Astrocyte (in vitro differentiated cells and primary cell): Measurements from ENCODE around the gene HMOX2. TPM values are rescaled to one million over a fixed set of nuclear protein-coding genes. Genes with fewer than 3 reads are reported as not detected.

Source experiments
- DNase-seq: peaks from one replicate; pipeline ENCODE4 v3.0.0-alpha.2; 2010; ENCODE audit warnings: low read depth
- FAIRE-seq: peaks from 2 replicates; lab custom pipeline; 2011; peaks lifted over from hg19 to GRCh38; lab: Jason Lieb, UNC
- H2AFZ ChIP-seq: 2 replicates; pipeline ENCODE4 v1.6.0; 2012; ENCODE audit warnings: low read depth, low read length, inconsistent platforms
- H3K27ac ChIP-seq: 2 replicates; pipeline ENCODE4 v1.5.1; 2011; ENCODE audit warnings: low read depth, low read length, inconsistent platforms
- H3K27me3 ChIP-seq: 2 replicates; pipeline ENCODE4 v1.6.0; 2011; ENCODE audit warnings: low read length, inconsistent platforms; ENCODE audit not compliant: insufficient read depth
- H3K36me3 ChIP-seq: 2 replicates; pipeline ENCODE4 v1.5.1; 2011; ENCODE audit warnings: low read length, inconsistent platforms; ENCODE audit not compliant: insufficient read depth
- H3K4me1 ChIP-seq: 2 replicates; pipeline ENCODE4 v1.5.1; 2011; ENCODE audit warnings: low read length, inconsistent platforms; ENCODE audit not compliant: insufficient read depth
- H3K4me2 ChIP-seq: 2 replicates; pipeline ENCODE4 v1.6.0; 2012; ENCODE audit warnings: low read length, inconsistent platforms
- H3K4me3 ChIP-seq: 2 replicates; pipeline ENCODE4 v1.5.1; 2011; ENCODE audit warnings: low read depth, mild to moderate bottlenecking, low read length, inconsistent platforms; ENCODE audit not compliant: insufficient read depth
- H3K79me2 ChIP-seq: 2 replicates; pipeline ENCODE4 v1.6.0; 2012; ENCODE audit warnings: mild to moderate bottlenecking, low read length, inconsistent platforms; ENCODE audit not compliant: insufficient read depth
- H3K9ac ChIP-seq: 2 replicates; pipeline ENCODE4 v1.6.0; 2012; ENCODE audit warnings: mild to moderate bottlenecking, low read length, inconsistent platforms
- H3K9me3 ChIP-seq: 2 replicates; pipeline ENCODE4 v1.5.1; 2012; ENCODE audit warnings: low read depth, mild to moderate bottlenecking, low read length, inconsistent platforms; ENCODE audit not compliant: insufficient read depth
- H4K20me1 ChIP-seq: 2 replicates; pipeline ENCODE4 v1.6.0; 2012; ENCODE audit warnings: low read length, inconsistent platforms; ENCODE audit not compliant: insufficient read depth
- H3K27ac Mint-ChIP-seq: one replicate; pipeline ENCODE4 v1.8.0; 2021; ENCODE audit warnings: mild to moderate bottlenecking, mixed read lengths; ENCODE audit not compliant: unreplicated experiment
- H3K27me3 Mint-ChIP-seq: one replicate; pipeline ENCODE4 v1.8.0; 2021; ENCODE audit warnings: low read depth, mixed read lengths; ENCODE audit not compliant: unreplicated experiment
- H3K36me3 Mint-ChIP-seq: one replicate; pipeline ENCODE4 v1.8.0; 2021; ENCODE audit warnings: low read depth, mixed read lengths; ENCODE audit not compliant: unreplicated experiment
- H3K4me1 Mint-ChIP-seq: one replicate; pipeline ENCODE4 v1.8.0; 2021; ENCODE audit warnings: low read depth, mixed read lengths; ENCODE audit not compliant: unreplicated experiment
- H3K4me3 Mint-ChIP-seq: one replicate; pipeline ENCODE4 v1.8.0; 2021; ENCODE audit warnings: mild to moderate bottlenecking, moderate library complexity, mixed read lengths; ENCODE audit not compliant: unreplicated experiment
- H3K9me3 Mint-ChIP-seq: one replicate; pipeline ENCODE4 v1.8.0; 2021; ENCODE audit warnings: mild to moderate bottlenecking, mixed read lengths; ENCODE audit not compliant: unreplicated experiment
- EZH2 ChIP-seq: IDR thresholded peaks from 2 replicates; pipeline ENCODE4 v1.6.1; 2012; ENCODE audit warnings: mild to moderate bottlenecking, low read length, inconsistent platforms; ENCODE audit not compliant: insufficient read depth
- total RNA-seq: library from RNA; stranded (reverse); gene quantifications from 2 replicates; pipeline ENCODE4 v1.2.1, GENCODE V29; 2021
- TF ChIP-seq, protein P1 (sequence below): IDR thresholded peaks from 2 replicates; pipeline ENCODE4 v1.5.1; 2011; ENCODE audit warnings: low read depth, mild to moderate bottlenecking, inconsistent platforms, low read length, moderate library complexity; ENCODE audit not compliant: insufficient read depth

Gene HMOX2
- total RNA-seq, 1 donor from 2014 or later = 64.9 TPM

DNA sequence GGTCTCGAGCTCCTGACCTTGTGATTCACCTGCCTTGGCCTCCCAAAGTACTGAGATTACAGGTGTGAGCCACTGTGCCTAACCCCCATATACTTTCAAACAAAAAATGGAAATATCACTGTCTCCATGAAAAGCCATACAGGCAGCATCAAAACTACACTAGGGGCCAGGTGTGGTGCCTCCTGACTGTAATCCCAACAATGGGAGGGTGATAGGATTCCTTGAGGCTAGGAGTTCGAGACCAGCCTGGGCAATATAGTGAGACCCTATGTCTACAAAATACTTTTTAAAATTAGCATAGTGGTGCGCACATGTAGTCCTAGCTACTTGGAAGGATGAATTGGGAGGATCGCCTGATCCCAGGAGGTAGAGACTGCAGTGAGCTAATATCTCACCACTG lies 15.7 kb downstream of the HMOX2 start:
- no peak for FAIRE-seq
- H3K27ac Mint-ChIP-seq = no peak overlapping the region
- DNase-seq = no peak
- peaks cover 1% of the 10 kb centered on the region for H3K36me3 ChIP-seq
- H3K79me2 ChIP-seq = peaks cover 46% of the 10 kb centered on the region
- peaks cover 2% of the 10 kb centered on the region for H3K9me3 Mint-ChIP-seq
- H3K27ac ChIP-seq = no peak overlapping the region
- peaks cover 41% of the 10 kb centered on the region for H3K4me1 Mint-ChIP-seq
- no peak overlapping the region for H3K4me2 ChIP-seq
- no peak overlapping the region for H3K9ac ChIP-seq
- H3K36me3 Mint-ChIP-seq = peaks cover 5% of the 10 kb centered on the region
- no peak overlapping the region for H2AFZ ChIP-seq
- no peaks in the 10 kb centered on the region for H3K27me3 Mint-ChIP-seq
- no peak overlapping the region for H3K4me3 ChIP-seq
- TF ChIP-seq, protein P1, sequence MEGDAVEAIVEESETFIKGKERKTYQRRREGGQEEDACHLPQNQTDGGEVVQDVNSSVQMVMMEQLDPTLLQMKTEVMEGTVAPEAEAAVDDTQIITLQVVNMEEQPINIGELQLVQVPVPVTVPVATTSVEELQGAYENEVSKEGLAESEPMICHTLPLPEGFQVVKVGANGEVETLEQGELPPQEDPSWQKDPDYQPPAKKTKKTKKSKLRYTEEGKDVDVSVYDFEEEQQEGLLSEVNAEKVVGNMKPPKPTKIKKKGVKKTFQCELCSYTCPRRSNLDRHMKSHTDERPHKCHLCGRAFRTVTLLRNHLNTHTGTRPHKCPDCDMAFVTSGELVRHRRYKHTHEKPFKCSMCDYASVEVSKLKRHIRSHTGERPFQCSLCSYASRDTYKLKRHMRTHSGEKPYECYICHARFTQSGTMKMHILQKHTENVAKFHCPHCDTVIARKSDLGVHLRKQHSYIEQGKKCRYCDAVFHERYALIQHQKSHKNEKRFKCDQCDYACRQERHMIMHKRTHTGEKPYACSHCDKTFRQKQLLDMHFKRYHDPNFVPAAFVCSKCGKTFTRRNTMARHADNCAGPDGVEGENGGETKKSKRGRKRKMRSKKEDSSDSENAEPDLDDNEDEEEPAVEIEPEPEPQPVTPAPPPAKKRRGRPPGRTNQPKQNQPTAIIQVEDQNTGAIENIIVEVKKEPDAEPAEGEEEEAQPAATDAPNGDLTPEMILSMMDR = no peak
- no peak for TF ChIP-seq EZH2
- no peaks in the 10 kb centered on the region for H3K27me3 ChIP-seq
- peaks cover 42% of the 10 kb centered on the region for H3K4me1 ChIP-seq
- H4K20me1 ChIP-seq = peaks cover 9% of the 10 kb centered on the region
- H3K9me3 ChIP-seq = no peaks in the 10 kb centered on the region
- H3K4me3 Mint-ChIP-seq = no peak overlapping the region

DNA sequence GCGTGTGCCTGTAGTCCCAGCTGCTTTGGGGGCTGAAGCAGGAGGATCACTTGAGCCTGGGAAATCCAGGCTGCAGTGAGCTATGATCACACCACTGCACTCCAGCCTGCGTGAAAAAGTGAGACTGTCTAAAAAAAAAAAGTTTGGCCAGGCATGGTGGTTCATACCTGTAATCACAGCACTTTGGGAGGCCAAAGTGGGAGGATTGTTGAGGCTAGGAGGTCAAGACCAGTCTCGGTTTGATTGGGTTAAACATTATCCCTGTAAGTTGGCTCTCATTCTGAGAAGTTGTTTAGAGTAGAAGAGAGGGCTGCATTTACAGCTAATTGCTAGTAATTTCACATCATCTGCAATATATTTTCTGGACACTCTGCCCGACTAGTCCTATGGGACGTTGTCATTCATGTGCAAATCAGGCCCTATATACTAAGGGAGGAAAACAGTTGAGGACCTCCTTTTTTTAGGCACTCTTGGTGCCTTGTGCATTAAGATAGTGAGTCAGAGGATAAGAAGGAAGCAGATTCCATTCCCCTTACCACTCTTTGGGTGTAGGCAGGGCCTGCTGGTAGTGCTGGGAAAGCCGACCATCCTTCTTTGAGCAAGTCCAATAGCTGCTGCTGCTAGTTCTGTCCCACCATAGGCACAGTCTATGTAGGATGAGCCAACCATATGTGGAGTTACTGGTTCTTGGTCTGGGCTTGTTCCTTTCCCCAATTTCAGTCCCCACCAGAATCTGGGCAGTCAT lies 18.7 kb downstream of the HMOX2 start:
- DNase-seq = peak; percentile 84

DNA sequence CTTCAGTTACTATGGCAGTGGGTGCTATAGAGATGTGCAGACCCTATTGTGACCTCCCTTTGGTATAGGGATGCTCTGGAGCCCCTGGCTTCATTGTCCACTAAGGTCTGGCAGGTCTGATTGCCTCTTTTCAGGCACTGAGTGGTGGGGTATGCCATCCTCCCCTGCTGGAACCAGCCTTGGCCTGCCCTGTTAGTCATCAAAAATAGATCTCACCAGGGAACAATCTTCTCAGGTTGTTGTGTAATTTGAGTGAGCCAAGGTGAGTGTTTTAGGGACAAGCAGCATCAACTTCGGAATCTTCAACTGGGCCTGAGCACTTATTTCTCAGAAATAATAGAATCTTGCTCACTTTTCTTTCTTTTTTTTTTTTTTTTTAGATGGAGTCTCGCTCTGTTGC lies 19.6 kb downstream of the HMOX2 start:
- Histone ChIP-seq H3K79me2 (peaks cover 56% of the 10 kb centered on the region), H3K9me3 (no peaks in the 10 kb centered on the region), H3K4me3 (no peak overlapping the region), H3K4me2 (peak overlapping the region; percentile 52), H3K36me3 (peaks cover 9% of the 10 kb centered on the region), H4K20me1 (peaks cover 35% of the 10 kb centered on the region), H3K9ac (peak overlapping the region; percentile 12), H3K27me3 (no peaks in the 10 kb centered on the region), H2AFZ (no peak overlapping the region), H3K27ac (peak overlapping the region; percentile 73), H3K4me1 (peaks cover 33% of the 10 kb centered on the region)
- Mint-ChIP-seq H3K9me3 (no peaks in the 10 kb centered on the region), H3K4me3 (peak overlapping the region; percentile 54), H3K27ac (peak overlapping the region; percentile 85), H3K4me1 (peaks cover 40% of the 10 kb centered on the region), H3K27me3 (no peaks in the 10 kb centered on the region), H3K36me3 (peaks cover 9% of the 10 kb centered on the region)
- TF ChIP-seq, protein P1 = no peak
- no peak for TF ChIP-seq EZH2
- DNase-seq = no peak
- no peak for FAIRE-seq

More for the DNA sequence above, 18.7 kb downstream of the HMOX2 start:
- H3K27ac Mint-ChIP-seq = peak overlapping the region; percentile 85
- Histone ChIP-seq H3K4me3 (no peak overlapping the region), H3K79me2 (peaks cover 62% of the 10 kb centered on the region), H3K4me2 (peak overlapping the region; percentile 52), H3K27ac (peak overlapping the region; percentile 73), H4K20me1 (peaks cover 29% of the 10 kb centered on the region), H3K9me3 (no peaks in the 10 kb centered on the region), H3K9ac (peak overlapping the region; percentile 13), H3K36me3 (peaks cover 9% of the 10 kb centered on the region), H2AFZ (no peak overlapping the region), H3K27me3 (no peaks in the 10 kb centered on the region), H3K4me1 (peaks cover 25% of the 10 kb centered on the region)
- H3K4me3 Mint-ChIP-seq = peak overlapping the region; percentile 12
- FAIRE-seq = peak; percentile 86
- H3K9me3 Mint-ChIP-seq = peaks cover under 1% of the 10 kb centered on the region
- H3K27me3 Mint-ChIP-seq = no peaks in the 10 kb centered on the region
- no peak for TF ChIP-seq EZH2
- peaks cover 9% of the 10 kb centered on the region for H3K36me3 Mint-ChIP-seq
- peaks cover 35% of the 10 kb centered on the region for H3K4me1 Mint-ChIP-seq
